Gastroesophageal sphincter (tissue), 4 donors: ENCODE data around the gene PCBP3. TPM values are rescaled to one million over a fixed set of nuclear protein-coding genes. Genes with fewer than 3 reads are reported as not detected.

Source experiments
- ATAC-seq: fragments of 150-250 bp; one replicate; pipeline ENCODE4 v1.9.1; 2016; ENCODE audit warnings: mild to moderate bottlenecking, moderate library complexity
- H3K27ac ChIP-seq, 4 donors: fragments of 200-600 bp; sonication (generic) in 3 of 4; 1 replicate in 3 of 4; 2 replicates in 1 of 4; pipeline ENCODE4 v1.5.1; 2016 to 2019
- H3K27me3 ChIP-seq: fragments of 200-600 bp; sonication (generic); one replicate; pipeline ENCODE4 v1.5.1; 2019
- H3K36me3 ChIP-seq, 2 donors: fragments of 200-600 bp; sonication (generic); one replicate each; pipeline ENCODE4 v1.5.1; 2019; ENCODE audit warnings: control low read depth in 1 of 2
- H3K4me1 ChIP-seq, 3 donors: fragments of 200-600 bp; sonication (generic); 1 replicate in 2 of 3; 2 replicates in 1 of 3; pipeline ENCODE4 v1.5.1; 2016 to 2019; ENCODE audit warnings: control low read depth in 2 of 3
- H3K4me3 ChIP-seq, 2 donors: fragments of 200-600 bp; sonication (generic); one replicate each; pipeline ENCODE4 v1.5.1; 2019; ENCODE audit warnings: mild to moderate bottlenecking in 1 of 2, moderate library complexity in 1 of 2
- H3K9me3 ChIP-seq, 3 donors: fragments of 200-600 bp; sonication (generic); one replicate each; pipeline ENCODE4 v1.5.1; 2017 to 2019; ENCODE audit warnings: control low read depth in 2 of 3
- EP300 ChIP-seq: sonication (generic); formaldehyde crosslinking; IDR thresholded peaks from one replicate; pipeline ENCODE4 v1.6.1; 2017; ENCODE audit warnings: antibody characterized with exemption, mild to moderate bottlenecking
- POLR2A ChIP-seq, 2 donors: fragments of 450-650 bp; IDR thresholded peaks; one replicate each; pipeline ENCODE4 v1.6.1; 2017; ENCODE audit warnings: antibody characterized with exemption in 2 of 2, mild to moderate bottlenecking in 2 of 2, moderate library complexity in 1 of 2
- POLR2AphosphoS5 ChIP-seq: sonication (generic); formaldehyde crosslinking; IDR thresholded peaks from one replicate; pipeline ENCODE4 v1.6.1; 2017; ENCODE audit warnings: antibody characterized with exemption
- WGBS, 2 donors: methylation state at CpG; one replicate each; pipeline ENCODE4 v1.1.5; 2018; ENCODE audit warnings: low coverage in 1 of 2; 5-methylcytosine and 5-hydroxymethylcytosine counted together
- total RNA-seq, 4 donors: library from RNA; depleted of rRNA; stranded (reverse); fragments of >200 nt; gene quantifications; one replicate each; pipeline ENCODE4 v1.1.0, GENCODE V29; 2016
- TF ChIP-seq, protein P1 (sequence below), 4 experiments: fragments of 200-600 bp in 2 of 4; fragments of 450-650 bp in 2 of 4; sonication (generic) in 1 of 4; IDR thresholded peaks; one replicate each; pipeline ENCODE4 v1.5.1; 2017 to 2019; ENCODE audit warnings: antibody characterized with exemption in 4 of 4, mild to moderate bottlenecking in 2 of 4, moderate library complexity in 2 of 4

PCBP3 gene
- total RNA-seq, 4 donors from 2014 or later = 5.1 to 14.8 (median 10.4) TPM

DNA sequence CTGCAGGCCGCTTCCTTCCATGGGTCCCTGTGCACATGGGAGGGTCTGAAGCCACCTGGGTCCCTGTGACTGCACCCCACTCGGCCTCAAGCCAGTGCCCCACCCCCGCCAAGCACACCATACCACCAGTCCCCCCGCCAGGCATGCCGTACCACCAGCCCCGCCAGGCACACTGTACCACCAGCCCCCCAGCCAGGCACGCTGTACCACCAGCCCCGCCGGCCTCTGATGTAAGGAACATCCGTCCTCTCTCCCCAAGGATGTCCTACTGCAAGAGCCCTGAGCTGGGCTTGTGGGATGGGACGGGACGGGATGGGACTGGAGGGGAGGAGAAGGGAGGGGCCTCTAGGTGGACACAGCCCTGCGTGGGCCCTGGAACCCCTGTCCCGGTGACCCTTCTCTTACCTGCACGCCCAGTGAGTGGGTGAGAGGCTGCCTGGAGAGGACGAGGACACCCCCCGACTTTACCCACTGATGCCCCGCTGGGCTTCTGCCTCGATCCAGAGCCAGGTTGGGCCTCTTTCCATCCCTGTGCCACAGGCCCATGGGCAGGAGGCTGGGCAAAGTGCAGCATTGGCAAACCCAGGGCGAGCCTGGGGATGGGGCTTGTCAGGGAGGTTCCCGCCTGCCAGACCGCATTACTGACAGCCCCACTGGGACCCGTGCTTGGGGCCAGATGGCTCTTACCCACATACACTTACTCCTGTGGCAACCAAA lies 297.3 kb downstream of the PCBP3 start:
- Histone ChIP-seq H3K9me3 (peaks cover 0 to 13% (median 0%) of the 10 kb centered on the region in 3 donors), H3K4me1 (no peaks in the 10 kb centered on the region), H3K27me3 (no peaks in the 10 kb centered on the region), H3K4me3 (no peak overlapping the region), H3K36me3 (peaks cover 0 to 17% of the 10 kb centered on the region in 2 donors), H3K27ac (no peak overlapping the region)
- no CpG with 5 or more reads among the region's 23 CpGs for WGBS, 2 donors
- TF ChIP-seq POLR2A (IDR thresholded peaks at IDR 0.05) = no peak
- no peak for TF ChIP-seq EP300
- TF ChIP-seq POLR2AphosphoS5 = no peak
- TF ChIP-seq, protein P1, sequence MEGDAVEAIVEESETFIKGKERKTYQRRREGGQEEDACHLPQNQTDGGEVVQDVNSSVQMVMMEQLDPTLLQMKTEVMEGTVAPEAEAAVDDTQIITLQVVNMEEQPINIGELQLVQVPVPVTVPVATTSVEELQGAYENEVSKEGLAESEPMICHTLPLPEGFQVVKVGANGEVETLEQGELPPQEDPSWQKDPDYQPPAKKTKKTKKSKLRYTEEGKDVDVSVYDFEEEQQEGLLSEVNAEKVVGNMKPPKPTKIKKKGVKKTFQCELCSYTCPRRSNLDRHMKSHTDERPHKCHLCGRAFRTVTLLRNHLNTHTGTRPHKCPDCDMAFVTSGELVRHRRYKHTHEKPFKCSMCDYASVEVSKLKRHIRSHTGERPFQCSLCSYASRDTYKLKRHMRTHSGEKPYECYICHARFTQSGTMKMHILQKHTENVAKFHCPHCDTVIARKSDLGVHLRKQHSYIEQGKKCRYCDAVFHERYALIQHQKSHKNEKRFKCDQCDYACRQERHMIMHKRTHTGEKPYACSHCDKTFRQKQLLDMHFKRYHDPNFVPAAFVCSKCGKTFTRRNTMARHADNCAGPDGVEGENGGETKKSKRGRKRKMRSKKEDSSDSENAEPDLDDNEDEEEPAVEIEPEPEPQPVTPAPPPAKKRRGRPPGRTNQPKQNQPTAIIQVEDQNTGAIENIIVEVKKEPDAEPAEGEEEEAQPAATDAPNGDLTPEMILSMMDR (IDR thresholded peaks at IDR 0.05) = no peak
- no peak for ATAC-seq

DNA sequence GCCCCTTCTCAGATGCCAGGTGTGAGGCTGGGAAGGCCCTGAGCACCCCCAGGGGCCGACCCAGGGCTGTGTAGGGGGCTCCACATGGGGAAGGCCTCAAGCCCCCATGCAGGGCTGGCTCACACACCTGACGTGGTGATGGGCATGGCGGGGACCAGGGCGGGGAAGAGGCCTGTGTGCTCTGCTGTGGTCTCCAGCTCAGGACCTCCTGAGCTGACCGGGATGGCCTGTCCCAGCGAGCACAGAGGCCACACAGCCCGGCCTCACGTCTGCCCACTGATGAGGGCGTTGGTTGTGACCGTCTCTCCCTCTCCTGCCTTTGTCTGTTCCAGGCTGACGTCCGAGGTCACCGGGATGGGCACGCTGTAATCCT lies 297.8 kb downstream of the PCBP3 start:
- Histone ChIP-seq H3K36me3 (peaks cover 0 to 11% of the 10 kb centered on the region in 2 donors), H3K4me3 (no peak overlapping the region), H3K4me1 (no peaks in the 10 kb centered on the region), H3K9me3 (peaks cover 0 to 8% (median 0%) of the 10 kb centered on the region in 3 donors), H3K27me3 (no peaks in the 10 kb centered on the region), H3K27ac (no peak overlapping the region)
- no peak for ATAC-seq
- TF ChIP-seq EP300 (no peak), POLR2A (IDR thresholded peaks at IDR 0.05) (no peak), POLR2AphosphoS5 (no peak)
- TF ChIP-seq, protein P1 (IDR thresholded peaks at IDR 0.05) = no peak
- whole genome bisulfite sequencing, 2 donors = 93% methylated on average over 6 of the region's 14 CpGs; no CpG with 5 or more reads in 1 of the 2 donors

DNA sequence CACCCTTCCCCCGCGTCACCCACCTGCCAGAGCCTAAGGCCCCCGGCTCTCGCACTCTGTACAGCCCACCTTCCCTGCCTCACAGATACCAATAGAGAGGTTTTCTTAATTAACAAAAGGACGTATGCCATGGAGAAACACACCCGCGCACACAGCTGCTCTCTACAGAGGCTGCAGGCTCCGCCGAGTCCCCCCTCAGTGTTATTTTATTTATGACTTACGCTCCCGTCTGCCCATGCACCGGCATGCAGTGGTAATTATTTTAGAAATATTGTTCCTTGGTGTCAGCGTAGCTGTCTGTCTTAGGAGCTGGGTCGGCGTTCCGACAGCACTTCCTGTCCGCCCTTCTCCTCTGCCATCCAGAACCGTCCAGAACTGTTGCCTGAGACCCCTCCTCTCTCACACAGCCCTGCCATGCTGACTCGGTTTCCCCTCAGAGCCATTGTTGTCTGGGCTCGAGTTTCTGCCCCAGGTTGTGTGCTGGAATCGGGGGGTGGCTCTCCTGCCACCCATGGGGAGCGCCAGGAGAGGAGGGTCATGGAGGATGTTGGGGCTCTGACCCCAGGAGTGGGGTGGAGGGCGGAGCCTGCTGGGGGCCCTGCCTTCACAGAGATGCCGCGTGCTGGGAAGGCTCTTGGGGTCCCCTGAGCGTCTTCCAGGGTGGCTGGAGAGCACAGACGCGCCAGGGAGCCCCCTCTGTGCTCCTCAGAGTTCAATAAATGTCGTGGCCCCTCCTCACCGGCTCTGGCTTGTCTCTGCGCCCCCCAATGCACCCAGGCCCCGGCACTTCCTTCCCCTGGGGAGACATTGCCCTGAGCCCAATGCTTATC lies 298.4 kb downstream of the PCBP3 start:
- Histone ChIP-seq H3K4me3 (no peak overlapping the region), H3K27ac (no peak overlapping the region), H3K36me3 (peaks cover 0 to 5% of the 10 kb centered on the region in 2 donors), H3K4me1 (no peaks in the 10 kb centered on the region), H3K27me3 (no peaks in the 10 kb centered on the region), H3K9me3 (peaks cover 0 to 2% (median 0%) of the 10 kb centered on the region in 3 donors)
- WGBS, 2 donors = 80 to 90% methylated on average over 19 of the region's 32 CpGs
- ATAC-seq = no peak
- TF ChIP-seq POLR2A (IDR thresholded peaks at IDR 0.05) (no peak), POLR2AphosphoS5 (no peak), EP300 (no peak)
- TF ChIP-seq, protein P1 (IDR thresholded peaks at IDR 0.05) = no peak

DNA sequence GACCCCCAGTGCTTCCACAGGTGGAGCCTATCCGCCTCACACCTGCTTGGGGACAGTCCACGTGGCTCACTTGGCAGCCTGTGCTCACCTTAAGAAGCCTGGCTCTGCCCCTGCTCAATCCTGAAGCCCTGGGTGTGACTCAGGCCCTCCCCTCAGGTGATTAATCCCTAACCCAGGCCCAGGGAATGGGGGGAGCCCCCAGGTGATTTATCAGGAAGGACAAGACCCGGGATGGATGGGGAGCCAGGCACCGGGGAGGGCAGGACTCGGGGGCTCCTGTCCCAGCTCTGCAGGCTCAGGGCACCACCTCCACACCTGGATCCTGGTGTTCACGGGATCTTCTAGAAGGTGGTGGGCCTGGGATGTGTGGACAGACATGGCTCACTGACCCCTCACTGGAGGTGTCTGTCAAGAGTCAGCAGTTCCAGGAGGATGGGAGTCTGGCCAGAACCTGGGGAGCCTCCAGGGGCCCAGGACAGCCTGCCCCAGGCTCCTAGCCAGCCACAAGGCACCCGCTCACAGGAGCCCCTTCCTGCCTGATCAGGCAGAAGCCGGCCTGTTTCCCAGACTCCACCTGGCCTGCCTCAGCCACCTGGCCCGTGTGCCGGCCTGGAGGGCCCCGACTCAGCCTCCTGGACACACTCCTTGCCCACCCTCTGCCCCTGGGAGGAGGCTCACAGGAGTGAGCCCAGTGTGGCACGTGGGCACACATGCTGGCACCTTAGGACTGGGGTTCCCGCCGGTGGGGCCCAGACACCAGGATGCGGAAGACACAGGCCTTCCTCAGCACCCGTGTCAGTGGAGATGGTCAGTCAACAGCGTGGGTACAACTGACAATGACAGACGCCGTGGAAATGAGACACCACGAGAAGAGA lies 299.5 kb downstream of the PCBP3 start:
- no peaks in the 10 kb centered on the region for H3K27me3 ChIP-seq
- no peaks in the 10 kb centered on the region for H3K4me1 ChIP-seq
- no peaks in the 10 kb centered on the region for H3K36me3 ChIP-seq
- H3K4me3 ChIP-seq = no peak overlapping the region
- TF ChIP-seq EP300 = no peak
- TF ChIP-seq POLR2AphosphoS5 = no peak
- TF ChIP-seq, protein P1 (IDR thresholded peaks at IDR 0.05) = no peak
- TF ChIP-seq POLR2A (IDR thresholded peaks at IDR 0.05) = no peak
- H3K9me3 ChIP-seq = no peaks in the 10 kb centered on the region
- ATAC-seq = no peak
- H3K27ac ChIP-seq = no peak overlapping the region
- no CpG with 5 or more reads among the region's 20 CpGs for WGBS, 2 donors
